K562 (cell line): ENCODE measurements around the gene ZFP36. TPM values are rescaled to one million over a fixed set of nuclear protein-coding genes. Genes with fewer than 3 reads are reported as not detected.

Experiments used
- AFF4 ChIP-seq: sonication (generic); formaldehyde crosslinking; IDR thresholded peaks from 2 replicates; pipeline ENCODE4 v1.8.0; 2023; ENCODE audit warnings: mild to moderate bottlenecking, missing genetic modification reagents
- ATF6 ChIP-seq: sonication (generic); formaldehyde crosslinking; IDR thresholded peaks from 2 replicates; pipeline ENCODE4 v1.4.0; 2020; ENCODE audit warnings: mild to moderate bottlenecking, missing genetic modification reagents
- EP400 ChIP-seq: fragments of 450-650 bp; IDR thresholded peaks from 2 replicates; pipeline ENCODE4 v1.6.1; 2017; ENCODE audit warnings: antibody characterized with exemption, mild to moderate bottlenecking, moderate library complexity
- FIP1L1 ChIP-seq: fragments of 200-400 bp; formaldehyde crosslinking; IDR thresholded peaks from 2 replicates; pipeline ENCODE4 v1.6.1; 2018; ENCODE audit warnings: mild to moderate bottlenecking, low read depth, low read length; ENCODE audit not compliant: poor library complexity, severe bottlenecking
- HCFC1 ChIP-seq: IDR thresholded peaks from 2 replicates; pipeline ENCODE4 v1.6.1; 2012; ENCODE audit warnings: low read depth, low read length, improper control_type of control experiment
- JUND ChIP-seq, 2 experiments: IDR thresholded peaks; 2 replicates in 1 of 2; 3 replicates in 1 of 2; pipeline ENCODE4 v1.6.1; 2011; ENCODE audit warnings: borderline replicate concordance in 2 of 2, low read depth in 2 of 2, low read length in 2 of 2, improper control_type of control experiment in 1 of 2, missing biosample characterization in 1 of 2, missing genetic modification characterization in 1 of 2, missing genetic modification reagents in 1 of 2
- KDM5B ChIP-seq: fragments of 200-600 bp; sonication (generic); IDR thresholded peaks from 2 replicates; pipeline ENCODE4 v1.6.1; 2012; ENCODE audit warnings: low read depth, mild to moderate bottlenecking, moderate library complexity, low read length, control low read depth, inconsistent platforms; ENCODE audit not compliant: insufficient replicate concordance
- MAX ChIP-seq: sonication (generic); formaldehyde crosslinking; IDR thresholded peaks from 2 replicates; pipeline ENCODE4 v1.9.0; 2022; ENCODE audit warnings: mild to moderate bottlenecking, missing genetic modification reagents
- MAZ ChIP-seq, 2 experiments: fragments of 450-650 bp in 1 of 2; sonication (generic) in 1 of 2; formaldehyde crosslinking; IDR thresholded peaks in 1 of 2; conservative IDR thresholded peaks in 1 of 2; 2 replicates each; pipeline versions ENCODE4 v1.4.0 to v1.5.0; 2020; ENCODE audit warnings: mild to moderate bottlenecking in 1 of 2, missing genetic modification reagents in 1 of 2
- NEUROD1 ChIP-seq: fragments of 150-350 bp; IDR thresholded peaks from 2 replicates; pipeline ENCODE4 v1.6.1; 2014; ENCODE audit warnings: borderline replicate concordance, low read length, low read depth; ENCODE audit not compliant: partially characterized antibody
- RFX5 ChIP-seq: IDR thresholded peaks from 2 replicates; pipeline ENCODE4 v1.6.1; 2011; ENCODE audit warnings: low read depth, mild to moderate bottlenecking, improper control_type of control experiment, low read length
- SMAD1 ChIP-seq: fragments of 150-350 bp; IDR thresholded peaks from 2 replicates; pipeline ENCODE4 v1.6.1; 2014; ENCODE audit warnings: low read length, low read depth; ENCODE audit not compliant: partially characterized antibody
- SRF ChIP-seq, 2 experiments: fragments of 250-450, 450-650 bp in 1 of 2; sonication (Bioruptor Pico) in 1 of 2; sonication (generic) in 1 of 2; formaldehyde crosslinking; IDR thresholded peaks; 2 replicates each; pipeline versions ENCODE4 v1.5.0 to v1.5.1; 2020 to 2022; ENCODE audit warnings: mild to moderate bottlenecking in 1 of 2, missing genetic modification reagents in 1 of 2
- THRB ChIP-seq: fragments of 450-650 bp; formaldehyde crosslinking; conservative IDR thresholded peaks from 2 replicates; pipeline ENCODE4 v1.4.0; 2022; ENCODE audit warnings: mild to moderate bottlenecking, missing genetic modification characterization
- ZFX ChIP-seq: sonication (generic); formaldehyde crosslinking; IDR thresholded peaks from 2 replicates; pipeline ENCODE4 v1.8.0; 2022; ENCODE audit warnings: mild to moderate bottlenecking, missing genetic modification reagents, moderate library complexity
- polyA plus RNA-seq, 8 experiments: library from polyadenylated mRNA; depleted of rRNA in 4 of 8; stranded (reverse) in 5 of 8; unstranded in 3 of 8; fragments of >200 nt; fragmentation: Nextera tagmentation in 2 of 8; fragmentation: Illumina TruSeq in 1 of 8; extraction: Ambion mirVana in 2 of 8; extraction: Trizol in 1 of 8; gene quantifications; 2 replicates each; pipeline versions ENCODE4 v1.2.1 to v1.2.3, GENCODE V29; 2011 to 2014; ENCODE audit warnings: inconsistent platforms in 1 of 8, missing spikeins in 1 of 8
- total RNA-seq, 7 experiments: library from RNA; depleted of rRNA in 6 of 7; stranded (reverse); fragments of >200 nt in 6 of 7; fragmentation: Illumina TruSeq in 2 of 7; extraction: Trizol in 2 of 7; gene quantifications; 2 replicates each; pipeline versions ENCODE4 v1.2.1 to v1.2.3, GENCODE V29; 2011 to 2021; ENCODE audit warnings: low replicate concordance in 1 of 7

Gene ZFP36
- total and polyA plus RNA-seq, 9 of the 15 experiments (the other 6 are each of a cell fraction or from before 2014, with no cell fraction given) = 1.0 to 20.1 (median 3.5) TPM

GRCh38 chr19:39406656-39407409 is at the start of gene ZFP36 (continued):
- TF ChIP-seq NEUROD1 (peak; percentile 8), SMAD1 (peak; percentile 87), RFX5 (no peak), KDM5B (peak; percentile 97), MAX (CRISPR knock-in tag) (peak; percentile 51), ZFX (CRISPR knock-in tag) (peak; percentile 33), JUND (IDR thresholded peaks at IDR 0.05; ENCODE audit: borderline replicate concordance, low read depth, low read length) (no peak), JUND (tag; IDR thresholded peaks at IDR 0.05; ENCODE audit: borderline replicate concordance, low read depth, low read length) (peak; percentile 11; the same call in 1 of the 3 replicates), AFF4 (CRISPR knock-in tag) (peak; percentile 96), FIP1L1 (peak; percentile 96), EP400 (peak; percentile 59), SRF (CRISPR knock-in tag; IDR thresholded peaks at IDR 0.05) (peak in 1 of 2 experiments; percentile 83; a peak in 2 of 4 replicates), THRB (CRISPR knock-in tag) (peak; percentile 21; the same call in 1 of the 2 replicates), HCFC1 (peak; percentile 38; the same call in 1 of the 2 replicates), MAZ (CRISPR knock-in tag; conservative IDR thresholded peaks at IDR 0.05 in 1 of 2, IDR thresholded peaks at IDR 0.05 in 1 of 2) (peak; percentile 72 to 73), ATF6 (CRISPR knock-in tag) (no peak)
